Astrocyte (in vitro differentiated cells and primary cell): ENCODE measurements around the gene BUB1B.

Experiments
- EZH2 ChIP-seq: IDR thresholded peaks from 2 replicates; pipeline ENCODE4 v1.6.1; 2012; ENCODE audit warnings: mild to moderate bottlenecking, low read length, inconsistent platforms; ENCODE audit not compliant: insufficient read depth
- TF ChIP-seq, protein P1 (sequence below): IDR thresholded peaks from 2 replicates; pipeline ENCODE4 v1.5.1; 2011; ENCODE audit warnings: low read depth, mild to moderate bottlenecking, inconsistent platforms, low read length, moderate library complexity; ENCODE audit not compliant: insufficient read depth

DNA sequence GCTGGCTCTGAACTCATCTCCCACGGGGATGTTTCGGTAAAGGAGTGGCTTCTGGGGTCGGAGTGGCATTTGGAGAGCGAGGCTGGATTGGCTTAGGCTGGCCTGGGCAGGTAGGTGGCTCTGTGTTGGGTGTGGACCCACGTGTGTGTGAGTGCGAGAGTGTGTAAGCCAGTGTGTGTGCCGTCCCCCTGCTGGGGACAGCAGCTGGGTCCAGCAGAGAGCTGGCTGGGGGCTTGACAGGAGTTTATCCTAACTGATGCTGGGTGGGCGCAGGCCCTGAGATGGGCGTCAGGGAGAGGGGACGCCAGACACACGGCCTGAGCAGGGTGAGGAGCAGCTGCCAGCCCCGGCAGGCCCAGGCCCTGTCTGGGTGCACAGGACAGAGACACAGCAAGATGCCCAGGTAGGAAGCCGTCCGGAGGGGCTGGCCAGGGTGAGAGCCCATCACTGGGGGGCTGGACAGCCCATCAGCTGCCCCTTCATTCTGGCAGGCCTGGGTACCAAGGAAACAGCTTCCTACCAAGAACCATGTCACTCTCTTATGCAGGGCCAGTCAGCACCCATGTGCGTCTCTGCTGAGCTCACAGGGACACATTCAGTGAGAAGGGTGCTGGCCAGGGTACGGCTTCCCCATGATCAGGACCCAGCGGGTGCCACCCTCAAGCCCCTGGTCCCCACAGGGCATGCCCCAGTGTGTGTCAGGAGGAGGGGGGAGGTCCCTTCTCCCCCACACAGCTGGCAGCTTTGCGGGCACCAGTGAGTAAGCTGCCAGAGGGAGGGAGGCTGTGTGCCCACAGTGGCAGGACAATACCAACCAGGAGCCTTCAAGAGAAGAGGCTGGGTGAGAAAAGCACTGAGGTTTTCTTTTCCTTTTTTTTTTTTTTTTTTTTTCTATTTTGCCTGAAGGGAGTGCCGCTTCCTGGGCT lies 79.1 kb downstream of the BUB1B start:
- TF ChIP-seq, protein P1, sequence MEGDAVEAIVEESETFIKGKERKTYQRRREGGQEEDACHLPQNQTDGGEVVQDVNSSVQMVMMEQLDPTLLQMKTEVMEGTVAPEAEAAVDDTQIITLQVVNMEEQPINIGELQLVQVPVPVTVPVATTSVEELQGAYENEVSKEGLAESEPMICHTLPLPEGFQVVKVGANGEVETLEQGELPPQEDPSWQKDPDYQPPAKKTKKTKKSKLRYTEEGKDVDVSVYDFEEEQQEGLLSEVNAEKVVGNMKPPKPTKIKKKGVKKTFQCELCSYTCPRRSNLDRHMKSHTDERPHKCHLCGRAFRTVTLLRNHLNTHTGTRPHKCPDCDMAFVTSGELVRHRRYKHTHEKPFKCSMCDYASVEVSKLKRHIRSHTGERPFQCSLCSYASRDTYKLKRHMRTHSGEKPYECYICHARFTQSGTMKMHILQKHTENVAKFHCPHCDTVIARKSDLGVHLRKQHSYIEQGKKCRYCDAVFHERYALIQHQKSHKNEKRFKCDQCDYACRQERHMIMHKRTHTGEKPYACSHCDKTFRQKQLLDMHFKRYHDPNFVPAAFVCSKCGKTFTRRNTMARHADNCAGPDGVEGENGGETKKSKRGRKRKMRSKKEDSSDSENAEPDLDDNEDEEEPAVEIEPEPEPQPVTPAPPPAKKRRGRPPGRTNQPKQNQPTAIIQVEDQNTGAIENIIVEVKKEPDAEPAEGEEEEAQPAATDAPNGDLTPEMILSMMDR = no peak
- TF ChIP-seq EZH2 = peak; percentile 18
